SU-DHL-6 (cell line): ENCODE data around the gene PRDX2.

Source experiments
- H2AFZ ChIP-seq: fragments of 200-600 bp; sonication (generic); 2 replicates; pipeline ENCODE4 v1.6.1; 2014; ENCODE audit warnings: low read depth, mild to moderate bottlenecking, moderate library complexity, mixed read lengths, antibody characterized with exemption, low read length; ENCODE audit not compliant: severe bottlenecking
- H3F3A ChIP-seq: fragments of 200-600 bp; shearing (Covaris generic); 2 replicates; pipeline ENCODE4 v1.6.0; 2016; ENCODE audit warnings: antibody characterized with exemption, mild to moderate bottlenecking; ENCODE audit not compliant: insufficient read depth
- H3K27ac ChIP-seq: fragments of 200-600 bp; sonication (generic); 2 replicates; pipeline ENCODE4 v1.5.1; 2016; ENCODE audit warnings: low read depth, mild to moderate bottlenecking, low read length, moderate library complexity, mixed read lengths
- H3K27me3 ChIP-seq: fragments of 200-600 bp; sonication (generic), shearing (Covaris generic); 2 replicates; pipeline ENCODE4 v1.6.0; 2014; ENCODE audit warnings: mild to moderate bottlenecking, low read length
- H3K36me3 ChIP-seq: fragments of 200-600 bp; sonication (generic); 2 replicates; pipeline ENCODE4 v1.6.1; 2014; ENCODE audit warnings: mild to moderate bottlenecking, low read length, mixed read lengths
- H3K4me2 ChIP-seq: fragments of 300-600, 200-600 bp; shearing (Covaris generic), sonication (generic); 2 replicates; pipeline ENCODE4 v1.6.0; 2014; ENCODE audit warnings: low read length, low read depth, mild to moderate bottlenecking; ENCODE audit not compliant: poor library complexity, severe bottlenecking
- H3K4me3 ChIP-seq: fragments of 200-600 bp; sonication (generic); 2 replicates; pipeline ENCODE4 v1.5.1; 2014; ENCODE audit warnings: antibody characterized with exemption, low read length, mild to moderate bottlenecking, mixed read lengths; ENCODE audit not compliant: insufficient read depth, poor library complexity, severe bottlenecking
- H3K79me2 ChIP-seq: fragments of 200-600 bp; sonication (generic); 2 replicates; pipeline ENCODE4 v1.6.1; 2014; ENCODE audit warnings: mild to moderate bottlenecking, low read length, moderate library complexity; ENCODE audit not compliant: insufficient read depth
- H3K9ac ChIP-seq: fragments of 200-600 bp; sonication (generic); 2 replicates; pipeline ENCODE4 v1.7.0; 2014; ENCODE audit warnings: mild to moderate bottlenecking, low read length
- H3K9me2 ChIP-seq: fragments of 200-600 bp; sonication (generic); replicated peaks from 2 replicates; pipeline ENCODE4 v1.6.1; 2014; ENCODE audit warnings: low read length; ENCODE audit not compliant: insufficient read depth
- H3K9me3 ChIP-seq: fragments of 200-600 bp; sonication (generic); 2 replicates; pipeline ENCODE4 v1.6.1; 2014; ENCODE audit warnings: low read length, mixed read lengths; ENCODE audit not compliant: insufficient read depth
- H4K20me1 ChIP-seq: fragments of 200-600 bp; sonication (generic); 2 replicates; pipeline ENCODE4 v1.6.1; 2014; ENCODE audit warnings: low read depth, mild to moderate bottlenecking, antibody characterized with exemption, low read length, moderate library complexity, mixed read lengths
- EZH2phosphoT487 ChIP-seq: fragments of 200-600 bp; sonication (generic), shearing (Covaris generic); conservative IDR thresholded peaks from 2 replicates; pipeline ENCODE4 v1.6.1; 2018; ENCODE audit warnings: mild to moderate bottlenecking, antibody characterized with exemption, low read length, moderate library complexity, mixed read lengths
- TF ChIP-seq, protein P1 (sequence below): fragments of 200-600 bp; sonication (generic); IDR thresholded peaks from one replicate; pipeline ENCODE4 v1.5.1; 2017; ENCODE audit warnings: antibody characterized with exemption, mild to moderate bottlenecking, low read length, moderate library complexity; ENCODE audit not compliant: insufficient read depth, poor library complexity, severe bottlenecking

PRDX2 gene

DNA sequence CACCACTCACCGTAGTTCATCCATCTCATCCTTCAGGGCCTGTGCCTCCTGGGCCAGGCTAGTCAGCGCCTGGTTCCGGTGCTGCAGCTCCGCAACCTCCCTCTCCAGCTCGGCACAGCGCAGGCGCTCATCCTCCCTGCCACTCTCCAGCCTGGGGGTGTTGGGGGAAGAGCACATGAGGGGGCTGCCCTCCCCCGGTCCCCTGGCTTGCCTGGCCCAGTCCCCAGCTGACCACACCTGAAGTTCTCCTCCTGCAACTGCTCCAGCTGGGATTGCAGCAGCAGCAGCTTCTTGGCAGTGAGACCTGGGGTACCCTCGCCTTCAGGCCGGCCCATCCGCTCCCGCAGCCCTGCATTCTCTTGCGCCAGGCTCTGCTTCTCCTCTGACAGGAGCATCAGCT is 30.7 kb downstream of the PRDX2 start:
- no peaks in the 10 kb centered on the region for H3K36me3 ChIP-seq
- TF ChIP-seq, protein P1, sequence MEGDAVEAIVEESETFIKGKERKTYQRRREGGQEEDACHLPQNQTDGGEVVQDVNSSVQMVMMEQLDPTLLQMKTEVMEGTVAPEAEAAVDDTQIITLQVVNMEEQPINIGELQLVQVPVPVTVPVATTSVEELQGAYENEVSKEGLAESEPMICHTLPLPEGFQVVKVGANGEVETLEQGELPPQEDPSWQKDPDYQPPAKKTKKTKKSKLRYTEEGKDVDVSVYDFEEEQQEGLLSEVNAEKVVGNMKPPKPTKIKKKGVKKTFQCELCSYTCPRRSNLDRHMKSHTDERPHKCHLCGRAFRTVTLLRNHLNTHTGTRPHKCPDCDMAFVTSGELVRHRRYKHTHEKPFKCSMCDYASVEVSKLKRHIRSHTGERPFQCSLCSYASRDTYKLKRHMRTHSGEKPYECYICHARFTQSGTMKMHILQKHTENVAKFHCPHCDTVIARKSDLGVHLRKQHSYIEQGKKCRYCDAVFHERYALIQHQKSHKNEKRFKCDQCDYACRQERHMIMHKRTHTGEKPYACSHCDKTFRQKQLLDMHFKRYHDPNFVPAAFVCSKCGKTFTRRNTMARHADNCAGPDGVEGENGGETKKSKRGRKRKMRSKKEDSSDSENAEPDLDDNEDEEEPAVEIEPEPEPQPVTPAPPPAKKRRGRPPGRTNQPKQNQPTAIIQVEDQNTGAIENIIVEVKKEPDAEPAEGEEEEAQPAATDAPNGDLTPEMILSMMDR = no peak
- TF ChIP-seq EZH2phosphoT487 = no peak
- no peak overlapping the region for H3K4me3 ChIP-seq
- no peaks in the 10 kb centered on the region for H3K9me3 ChIP-seq
- H3K9me2 ChIP-seq = no peaks in the 10 kb centered on the region
- H4K20me1 ChIP-seq = no peaks in the 10 kb centered on the region
- H3K27ac ChIP-seq = no peak overlapping the region
- H3K27me3 ChIP-seq = no peaks in the 10 kb centered on the region
- H3K79me2 ChIP-seq = no peaks in the 10 kb centered on the region
- H3K4me2 ChIP-seq = no peak overlapping the region
- H3K9ac ChIP-seq = no peak overlapping the region
- no peak overlapping the region for H2AFZ ChIP-seq
- H3F3A ChIP-seq = no peaks in the 10 kb centered on the region

DNA sequence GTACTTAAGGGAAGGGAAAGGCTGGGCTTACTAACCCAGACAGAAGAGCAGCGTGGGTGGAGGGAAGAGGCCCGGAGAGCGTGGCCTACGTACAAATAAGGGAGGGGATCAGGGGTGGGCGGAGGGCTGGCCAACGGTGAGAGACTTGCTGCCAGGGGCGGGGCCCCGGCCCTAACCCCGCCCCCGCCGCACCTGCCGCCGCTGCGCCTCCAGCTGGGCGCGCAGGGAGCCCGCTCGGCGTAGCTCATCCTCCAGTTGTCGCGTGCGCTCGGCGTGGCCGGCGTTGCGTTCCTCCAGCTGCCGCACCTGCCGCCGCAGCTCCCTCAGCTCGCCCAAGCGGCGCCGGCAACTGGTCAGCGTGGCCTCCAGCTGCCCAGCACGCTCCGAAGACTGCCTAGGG is 31.9 kb downstream of the PRDX2 start:
- Histone ChIP-seq H3K27ac (no peak overlapping the region), H2AFZ (peak overlapping the region; percentile 23), H3K9ac (peak overlapping the region; percentile 16; the same call in 1 of the 2 replicates), H3K36me3 (no peaks in the 10 kb centered on the region), H3K4me3 (no peak overlapping the region), H3K79me2 (no peaks in the 10 kb centered on the region), H4K20me1 (no peaks in the 10 kb centered on the region), H3K4me2 (peak overlapping the region; percentile 46), H3K9me3 (no peaks in the 10 kb centered on the region), H3F3A (no peaks in the 10 kb centered on the region), H3K27me3 (no peaks in the 10 kb centered on the region), H3K9me2 (no peaks in the 10 kb centered on the region)
- TF ChIP-seq, protein P1 = no peak
- TF ChIP-seq EZH2phosphoT487 = no peak

DNA sequence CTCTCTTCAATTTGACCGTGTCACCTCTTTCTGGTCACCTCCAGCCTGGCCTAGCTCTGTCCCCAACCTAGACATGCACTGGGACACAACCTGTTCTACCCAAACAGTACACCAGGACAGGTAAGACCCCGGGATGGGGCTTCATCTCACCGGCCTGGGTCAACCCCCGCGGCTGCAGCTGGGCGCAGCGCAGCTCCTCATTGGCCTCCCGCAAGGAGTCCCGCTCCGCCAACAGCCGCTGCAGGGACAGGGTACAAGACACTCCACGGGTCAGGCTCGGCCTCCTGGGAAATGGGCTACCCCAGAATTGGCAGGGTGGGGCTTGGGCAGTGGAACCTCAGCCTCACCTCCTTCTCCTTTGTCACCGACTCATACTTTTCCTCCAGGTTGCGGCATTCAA is 33.9 kb downstream of the PRDX2 start:
- no peaks in the 10 kb centered on the region for H3K9me2 ChIP-seq
- no peaks in the 10 kb centered on the region for H3K36me3 ChIP-seq
- H3F3A ChIP-seq = no peaks in the 10 kb centered on the region
- H3K4me2 ChIP-seq = no peak overlapping the region
- H4K20me1 ChIP-seq = no peaks in the 10 kb centered on the region
- no peak overlapping the region for H3K4me3 ChIP-seq
- no peak overlapping the region for H2AFZ ChIP-seq
- no peak overlapping the region for H3K9ac ChIP-seq
- H3K79me2 ChIP-seq = no peaks in the 10 kb centered on the region
- TF ChIP-seq, protein P1 = no peak
- TF ChIP-seq EZH2phosphoT487 = no peak
- no peaks in the 10 kb centered on the region for H3K9me3 ChIP-seq
- no peaks in the 10 kb centered on the region for H3K27me3 ChIP-seq
- no peak overlapping the region for H3K27ac ChIP-seq

DNA sequence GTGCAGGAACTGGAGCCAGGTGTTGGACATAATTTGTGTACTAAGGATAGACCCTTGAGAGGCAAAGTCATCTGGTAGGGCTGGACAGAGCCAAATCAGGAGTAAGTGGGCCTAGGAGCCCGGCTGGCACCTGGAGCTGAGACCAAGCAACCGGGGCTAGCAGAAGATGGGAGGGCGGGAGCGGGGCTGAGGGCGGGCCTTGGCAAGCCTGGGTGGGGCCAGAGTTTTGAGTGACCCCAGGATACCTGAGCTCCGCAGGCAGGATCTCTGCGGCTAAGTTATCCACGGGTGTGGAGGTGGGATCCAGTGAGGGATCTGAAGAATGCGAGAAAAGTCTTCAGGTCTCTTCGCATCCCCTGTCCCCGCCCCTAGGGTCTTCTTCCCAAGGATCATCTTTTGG is 34.5 kb downstream of the PRDX2 start:
- no peak overlapping the region for H3K4me3 ChIP-seq
- H3K27ac ChIP-seq = no peak overlapping the region
- no peaks in the 10 kb centered on the region for H3K27me3 ChIP-seq
- no peaks in the 10 kb centered on the region for H3K36me3 ChIP-seq
- no peak for TF ChIP-seq EZH2phosphoT487
- TF ChIP-seq, protein P1 = no peak
- H3K9ac ChIP-seq = no peak overlapping the region
- H3K4me2 ChIP-seq = no peak overlapping the region
- H3F3A ChIP-seq = no peaks in the 10 kb centered on the region
- no peaks in the 10 kb centered on the region for H3K79me2 ChIP-seq
- no peak overlapping the region for H2AFZ ChIP-seq
- no peaks in the 10 kb centered on the region for H4K20me1 ChIP-seq
- no peaks in the 10 kb centered on the region for H3K9me3 ChIP-seq
- no peaks in the 10 kb centered on the region for H3K9me2 ChIP-seq
